Naive B cell (primary cell): ENCODE measurements around the gene ERCC8. TPM values are rescaled to one million over a fixed set of nuclear protein-coding genes. Genes with fewer than 3 reads are reported as not detected.
"Not testable (repeated sequence)": the region's sequence is repeated elsewhere in the genome, so short reads cannot be mapped to it uniquely, and the experiment has no call there.

ENCODE experiments used
- ATAC-seq, 2 donors: fragments of 150-1000 bp; cut with Tn5 transposase; 2 replicates each; pipeline ENCODE4 v1.10.0; 2021; ENCODE audit warnings: low read depth in 2 of 2, mild to moderate bottlenecking in 2 of 2, moderate library complexity in 2 of 2
- DNase-seq: peaks from one replicate; pipeline ENCODE4 v3.0.0; 2022
- H3K27ac Mint-ChIP-seq, 6 donors: one replicate each; pipeline ENCODE4 v1.8.0; 2020 to 2022; ENCODE audit warnings: mild to moderate bottlenecking in 6 of 6, mixed read lengths in 6 of 6, moderate library complexity in 5 of 6, inconsistent platforms in 2 of 6
- H3K27me3 Mint-ChIP-seq, 3 donors: one replicate each; pipeline ENCODE4 v1.8.0; 2021 to 2022; ENCODE audit warnings: mixed read lengths in 3 of 3, mild to moderate bottlenecking in 1 of 3
- H3K36me3 Mint-ChIP-seq, 2 donors: one replicate each; pipeline ENCODE4 v1.8.0; 2020 to 2022; ENCODE audit warnings: mixed read lengths in 2 of 2, inconsistent platforms in 1 of 2, mild to moderate bottlenecking in 1 of 2
- H3K4me1 Mint-ChIP-seq, 3 donors: one replicate each; pipeline ENCODE4 v1.8.0; 2020 to 2022; ENCODE audit warnings: mixed read lengths in 3 of 3, inconsistent platforms in 1 of 3, mild to moderate bottlenecking in 1 of 3, moderate library complexity in 1 of 3
- H3K4me3 Mint-ChIP-seq, 8 donors: one replicate each; pipeline ENCODE4 v1.8.0; 2020 to 2022; ENCODE audit warnings: mild to moderate bottlenecking in 8 of 8, mixed read lengths in 8 of 8, moderate library complexity in 8 of 8, inconsistent platforms in 2 of 8
- H3K9me3 Mint-ChIP-seq, 7 donors: one replicate each; pipeline ENCODE4 v1.8.0; 2020 to 2022; ENCODE audit warnings: mixed read lengths in 7 of 7, mild to moderate bottlenecking in 5 of 7, inconsistent platforms in 2 of 7, moderate library complexity in 1 of 7
- polyA plus RNA-seq, 6 donors: library from polyadenylated mRNA; unstranded; fragments of 300-500 nt; fragmentation: Illumina TruSeq; gene quantifications; one replicate each; pipeline ENCODE4 v1.2.3, GENCODE V29; 2021; ENCODE audit warnings: low read depth in 6 of 6

ERCC8 gene
- polyA plus RNA-seq, 6 donors from 2014 or later = 8.5 to 15.9 (median 13.0) TPM

DNA sequence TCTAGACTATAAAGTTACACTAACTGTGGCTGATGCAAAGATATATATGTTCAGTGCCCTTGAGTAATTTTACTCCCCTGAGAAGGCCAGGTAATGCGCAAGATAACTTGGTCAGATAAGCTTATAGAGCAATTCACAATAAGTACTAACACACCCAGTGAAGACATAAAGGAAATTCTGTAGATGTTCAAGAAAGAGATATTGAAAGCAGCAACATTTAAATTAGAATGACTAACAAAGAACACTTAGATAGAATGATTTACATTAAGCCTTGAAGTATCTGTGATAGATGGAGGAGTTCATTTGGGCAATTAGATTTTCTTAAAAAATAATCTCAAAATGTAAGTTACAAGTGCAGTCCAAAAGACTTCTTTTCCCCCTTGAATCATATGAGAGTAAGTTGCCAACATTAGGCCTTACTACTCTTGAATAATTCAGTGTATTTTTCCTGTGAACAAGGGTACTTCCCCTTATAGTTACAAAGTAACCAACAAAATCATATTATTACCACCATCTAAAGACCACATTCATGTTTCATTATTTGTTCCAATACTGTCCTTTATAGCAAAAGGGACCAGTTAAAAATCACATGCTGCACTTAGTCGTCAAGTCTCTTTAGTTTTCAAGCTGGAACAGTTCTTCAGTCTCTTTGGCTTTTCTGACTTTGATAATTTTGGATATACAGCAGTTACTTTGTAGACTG lies 56.4 kb downstream of the ERCC8 start:
- no peaks in the 10 kb centered on the region for H3K27me3 Mint-ChIP-seq
- H3K4me3 Mint-ChIP-seq = no peak overlapping the region
- ATAC-seq (no peak), DNase-seq (no peak)
- no peaks in the 10 kb centered on the region for H3K4me1 Mint-ChIP-seq
- peaks cover 7 to 22% of the 10 kb centered on the region in 2 donors for H3K36me3 Mint-ChIP-seq
- H3K27ac Mint-ChIP-seq = no peak overlapping the region
- no peaks in the 10 kb centered on the region for H3K9me3 Mint-ChIP-seq

DNA sequence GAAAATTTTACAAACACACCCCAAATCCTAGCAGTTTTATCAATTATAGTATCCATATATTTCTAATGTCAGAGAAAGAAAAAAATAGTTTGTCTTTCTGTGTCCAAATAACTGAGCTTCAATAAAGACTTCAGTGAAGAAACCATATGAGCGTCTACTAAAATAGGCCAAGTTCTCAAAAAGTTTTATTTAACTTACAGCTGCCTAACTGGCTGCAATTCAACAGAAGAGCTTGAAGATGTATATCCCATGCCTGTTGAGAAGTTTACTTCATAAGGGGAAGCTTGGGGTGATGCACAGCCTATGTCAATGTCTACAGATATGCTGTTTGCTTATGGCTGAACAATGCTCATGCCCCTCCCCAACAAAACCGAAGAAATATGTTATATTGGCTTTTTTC lies 57.1 kb downstream of the ERCC8 start:
- Mint-ChIP-seq H3K27me3 (no peaks in the 10 kb centered on the region), H3K4me1 (no peaks in the 10 kb centered on the region), H3K9me3 (no peaks in the 10 kb centered on the region), H3K27ac (no peak overlapping the region), H3K36me3 (peaks cover 0 to 21% of the 10 kb centered on the region in 2 donors), H3K4me3 (no peak overlapping the region)
- ATAC-seq = no peak
- no peak for DNase-seq

- Mint-ChIP-seq H3K27me3 (no peaks in the 10 kb centered on the region), H3K27ac (no peak overlapping the region), H3K9me3 (no peaks in the 10 kb centered on the region), H3K4me1 (no peaks in the 10 kb centered on the region), H3K36me3 (peaks cover 0 to 21% of the 10 kb centered on the region in 2 donors), H3K4me3 (no peak overlapping the region)
- no peak for ATAC-seq
- no peak for DNase-seq
These were observed 57.8 kb downstream of the ERCC8 start for GRCh38 chr5:60887096-60887495.

- Mint-ChIP-seq H3K36me3 (peaks cover 0 to 21% of the 10 kb centered on the region in 2 donors), H3K27ac (no peak overlapping the region), H3K9me3 (peaks cover 0 to 7% (median 0%) of the 10 kb centered on the region in 7 donors), H3K4me1 (no peaks in the 10 kb centered on the region), H3K27me3 (no peaks in the 10 kb centered on the region), H3K4me3 (no peak overlapping the region)
- DNase-seq (no peak), ATAC-seq (no peak)
These were observed 58.7 kb downstream of the ERCC8 start for GRCh38 chr5:60886158-60886557.

DNA sequence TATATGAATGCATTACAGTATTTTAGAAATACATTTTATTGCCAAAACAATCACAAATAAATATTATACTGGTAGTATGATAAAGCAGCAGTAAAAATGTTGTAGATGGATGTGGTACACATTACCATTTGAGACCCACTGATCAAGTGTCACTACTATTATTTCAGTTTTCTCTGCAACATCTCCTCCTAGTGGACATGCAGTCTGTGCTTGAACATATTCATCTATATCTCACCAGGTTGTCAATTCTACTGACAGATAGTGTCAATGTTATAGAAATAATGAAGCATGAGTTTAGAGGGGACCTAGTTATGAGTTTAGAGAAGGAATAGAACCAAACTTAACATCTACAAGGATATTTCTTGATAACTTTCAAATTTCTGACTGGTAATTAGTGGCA lies 61.6 kb downstream of the ERCC8 start:
- no peak for ATAC-seq
- H3K27ac Mint-ChIP-seq = no peak overlapping the region

GRCh38 chr5:60872892-60873291 lies 72.0 kb downstream of the ERCC8 start:
- Mint-ChIP-seq H3K27me3 (no peaks in the 10 kb centered on the region), H3K27ac (no peak overlapping the region), H3K4me3 (no peak overlapping the region), H3K9me3 (peaks cover 11 to 43% (median 25%) of the 10 kb centered on the region in 7 donors), H3K4me1 (no peaks in the 10 kb centered on the region), H3K36me3 (peaks cover 18 to 42% of the 10 kb centered on the region in 2 donors)
- no peak for DNase-seq
- ATAC-seq = no peak

More for the DNA sequence above, 61.6 kb downstream of the ERCC8 start:
- Mint-ChIP-seq H3K4me1 (no peaks in the 10 kb centered on the region), H3K4me3 (no peak overlapping the region), H3K27me3 (no peaks in the 10 kb centered on the region), H3K36me3 (peaks cover 0 to 18% of the 10 kb centered on the region in 2 donors), H3K9me3 (peaks cover 4 to 17% (median 8%) of the 10 kb centered on the region in 7 donors)
- DNase-seq = no peak

GRCh38 chr5:60870857-60871256 lies 74.0 kb downstream of the ERCC8 start:
- Mint-ChIP-seq H3K9me3 (peaks cover 11 to 43% (median 25%) of the 10 kb centered on the region in 7 donors), H3K27me3 (no peaks in the 10 kb centered on the region), H3K27ac (no peak overlapping the region), H3K36me3 (peaks cover 18 to 42% of the 10 kb centered on the region in 2 donors), H3K4me1 (no peaks in the 10 kb centered on the region), H3K4me3 (no peak overlapping the region)
- ATAC-seq (no peak), DNase-seq (no peak)

DNA sequence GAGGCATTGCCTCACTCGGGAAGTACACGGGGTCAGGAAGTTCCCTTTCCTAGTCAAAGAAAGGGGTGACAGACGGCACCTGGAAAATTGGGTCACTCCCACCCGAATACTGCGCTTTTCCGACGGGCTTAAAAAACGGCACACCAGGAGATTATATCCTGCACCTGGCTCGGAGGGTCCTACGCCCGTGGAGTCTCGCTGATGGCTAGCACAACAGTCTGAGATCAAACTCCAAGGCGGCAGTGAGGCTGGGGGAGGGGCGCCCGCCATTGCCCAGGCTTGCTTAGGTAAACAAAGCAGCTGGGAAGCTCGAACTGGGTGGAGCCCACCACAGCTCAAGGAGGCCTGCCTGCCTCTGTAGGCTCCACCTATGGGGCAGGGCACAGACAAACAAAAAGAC lies 84.3 kb downstream of the ERCC8 start:
- not testable (repeated sequence) for ATAC-seq, H3K27me3 Mint-ChIP-seq, H3K4me1 Mint-ChIP-seq, H3K36me3 Mint-ChIP-seq, H3K4me3 Mint-ChIP-seq, DNase-seq, H3K27ac Mint-ChIP-seq
- peaks cover 0 to 18% (median 5%) of the 10 kb centered on the region in 7 donors for H3K9me3 Mint-ChIP-seq

- DNase-seq = no peak
- H3K9me3 Mint-ChIP-seq = peaks cover 0 to 3% (median 0%) of the 10 kb centered on the region in 7 donors
- no peak for ATAC-seq
- H3K4me1 Mint-ChIP-seq = no peaks in the 10 kb centered on the region
- H3K27ac Mint-ChIP-seq = no peak overlapping the region
- no peaks in the 10 kb centered on the region for H3K36me3 Mint-ChIP-seq
- H3K27me3 Mint-ChIP-seq = no peaks in the 10 kb centered on the region
- no peak overlapping the region for H3K4me3 Mint-ChIP-seq
These were observed 88.8 kb downstream of the ERCC8 start for GRCh38 chr5:60856066-60856465.

DNA sequence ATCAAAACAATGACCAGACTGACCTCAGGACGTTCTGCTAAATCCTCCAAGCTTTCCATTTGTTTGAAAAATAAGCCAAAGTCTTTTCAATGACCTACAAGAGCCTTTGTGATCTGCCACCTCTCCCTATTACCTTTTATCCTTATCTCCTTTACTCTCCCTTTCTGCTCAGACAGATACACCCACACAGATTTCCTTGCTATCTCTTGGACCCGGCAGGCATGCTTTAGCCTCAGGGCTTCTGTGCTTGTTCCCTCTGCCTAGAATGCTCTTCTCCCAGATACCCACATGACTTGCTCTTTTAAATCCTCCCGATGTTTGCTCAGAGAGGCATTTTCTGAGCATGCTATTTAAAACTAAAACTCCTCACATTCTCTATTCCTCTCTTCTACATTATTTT lies 91.9 kb downstream of the ERCC8 start:
- H3K27ac Mint-ChIP-seq = no peak overlapping the region
- no peak for DNase-seq
- H3K4me3 Mint-ChIP-seq = no peak overlapping the region
- H3K4me1 Mint-ChIP-seq = no peaks in the 10 kb centered on the region
- H3K36me3 Mint-ChIP-seq = no peaks in the 10 kb centered on the region
- peaks cover 0 to 3% (median 0%) of the 10 kb centered on the region in 7 donors for H3K9me3 Mint-ChIP-seq
- no peak for ATAC-seq
- H3K27me3 Mint-ChIP-seq = no peaks in the 10 kb centered on the region

GRCh38 chr5:60852317-60852716 lies 92.6 kb downstream of the ERCC8 start:
- peaks cover 0 to 3% (median 0%) of the 10 kb centered on the region in 7 donors for H3K9me3 Mint-ChIP-seq
- ATAC-seq (no peak), DNase-seq (no peak)
- no peaks in the 10 kb centered on the region for H3K4me1 Mint-ChIP-seq
- no peak overlapping the region for H3K4me3 Mint-ChIP-seq
- no peaks in the 10 kb centered on the region for H3K36me3 Mint-ChIP-seq
- no peaks in the 10 kb centered on the region for H3K27me3 Mint-ChIP-seq
- no peak overlapping the region for H3K27ac Mint-ChIP-seq

- no peak for DNase-seq
- Mint-ChIP-seq H3K9me3 (peaks cover 0 to 3% (median 0%) of the 10 kb centered on the region in 7 donors), H3K4me3 (no peak overlapping the region), H3K36me3 (no peaks in the 10 kb centered on the region), H3K27ac (no peak overlapping the region), H3K4me1 (no peaks in the 10 kb centered on the region), H3K27me3 (peaks cover 2 to 4% (median 3%) of the 10 kb centered on the region in 3 donors)
- no peak for ATAC-seq
These were observed 93.2 kb downstream of the ERCC8 start for GRCh38 chr5:60851626-60852025.

DNA sequence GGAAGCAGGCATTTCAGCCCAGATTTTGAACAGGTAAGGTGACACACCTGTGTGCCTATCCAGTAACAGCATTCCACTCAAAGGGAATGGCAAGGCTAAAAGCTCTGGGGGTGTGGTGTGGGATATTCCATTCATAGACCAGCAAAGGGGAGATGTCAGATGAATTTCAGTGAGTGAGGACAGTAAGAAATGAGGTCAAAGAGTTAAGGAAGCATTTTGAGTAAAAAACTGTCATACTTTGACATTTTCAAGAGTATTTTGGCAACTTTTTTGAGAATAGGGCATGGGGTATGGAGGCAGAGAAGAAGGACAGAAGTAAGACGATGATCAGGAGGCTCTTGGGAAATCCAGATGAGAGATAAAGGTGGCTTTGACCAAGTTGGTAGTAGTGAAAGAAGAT lies 98.6 kb downstream of the ERCC8 start:
- H3K4me3 Mint-ChIP-seq = peak overlapping the region in 2 of 8 donors; percentile 5 to 6
- H3K27me3 Mint-ChIP-seq = peaks cover 40 to 46% (median 45%) of the 10 kb centered on the region in 3 donors
- no peak for DNase-seq
- H3K9me3 Mint-ChIP-seq = no peaks in the 10 kb centered on the region
- no peak for ATAC-seq
- H3K27ac Mint-ChIP-seq = peak overlapping the region in 1 of 6 donors; percentile 5
- H3K36me3 Mint-ChIP-seq = peaks cover 0 to 4% of the 10 kb centered on the region in 2 donors
- peaks cover 5 to 14% (median 8%) of the 10 kb centered on the region in 3 donors for H3K4me1 Mint-ChIP-seq
